Body of pancreas (tissue), 4 donors: ENCODE results near the gene KPNA4. TPM values are rescaled to one million over a fixed set of nuclear protein-coding genes. Genes with fewer than 3 reads are reported as not detected.

Experiments used
- ATAC-seq: fragments of 150-250 bp; one replicate; pipeline ENCODE4 v1.9.1; 2016
- DNase-seq, 4 donors: peaks; one replicate each; pipeline ENCODE4 v3.0.0-alpha.2; 2019
- H3K27ac ChIP-seq, 4 donors: fragments of 200-600 bp; sonication (generic); 1 replicate in 3 of 4; 2 replicates in 1 of 4; pipeline versions ENCODE4 v1.5.1 to v1.6.1; 2016 to 2019; ENCODE audit warnings: mild to moderate bottlenecking in 1 of 4, mixed read lengths in 1 of 4, moderate library complexity in 1 of 4
- H3K27me3 ChIP-seq, 2 donors: fragments of 200-600 bp; sonication (generic); one replicate each; pipeline ENCODE4 v1.6.0; 2016; ENCODE audit warnings: mild to moderate bottlenecking in 1 of 2
- H3K36me3 ChIP-seq, 2 donors: fragments of 200-600 bp; sonication (generic); replicated peaks in 1 of 2; 2 replicates each; pipeline ENCODE4 v1.5.1; 2016; ENCODE audit warnings: low read depth in 2 of 2; ENCODE audit not compliant: insufficient read depth in 1 of 2
- H3K4me1 ChIP-seq: fragments of 200-600 bp; sonication (generic); one replicate; pipeline ENCODE4 v1.6.0; 2016
- H3K4me3 ChIP-seq, 2 donors: fragments of 200-600 bp; sonication (generic); 1 replicate in 1 of 2; 2 replicates in 1 of 2; pipeline ENCODE4 v1.5.1; 2016 to 2019
- H3K9me3 ChIP-seq, 3 donors: fragments of 200-600 bp; sonication (generic); 1 replicate in 2 of 3; 2 replicates in 1 of 3; pipeline ENCODE4 v1.5.1; 2016
- POLR2A ChIP-seq, 3 donors: fragments of 450-650 bp; IDR thresholded peaks; one replicate each; pipeline ENCODE4 v1.6.1; 2016; ENCODE audit warnings: antibody characterized with exemption in 3 of 3, mild to moderate bottlenecking in 2 of 3
- WGBS, 2 donors: methylation state at CpG; one replicate each; pipeline ENCODE4 v1.1.5; 2017; 5-methylcytosine and 5-hydroxymethylcytosine counted together
- intact Hi-C: fragments of 100-400 bp; cut with DNase I; formaldehyde crosslinking; loops from one replicate; pipeline ENCODE4 v1.15.1; 2023
- total RNA-seq, 2 donors: library from RNA; depleted of rRNA; stranded (reverse); fragments of >200 nt; gene quantifications; one replicate each; pipeline ENCODE4 v1.1.0, GENCODE V29; 2016
- TF ChIP-seq, protein P1 (sequence below), 7 experiments: fragments of 450-650 bp in 4 of 7; fragments of 200-600 bp in 3 of 7; sonication (generic) in 3 of 7; IDR thresholded peaks; one replicate each; pipeline ENCODE4 v1.5.1; 2016 to 2019; ENCODE audit warnings: antibody characterized with exemption in 7 of 7

The KPNA4 gene
- total RNA-seq, 2 donors from 2014 or later, result 9.6 to 14.3 TPM

GRCh38 chr3:160450846-160451245, 114.5 kb downstream of the KPNA4 start:
- no peaks in the 10 kb centered on the region for H3K27me3 ChIP-seq
- H3K9me3 ChIP-seq, result no peaks in the 10 kb centered on the region
- ATAC-seq (no peak), DNase-seq (no peak)
- H3K4me3 ChIP-seq, result no peak overlapping the region
- peaks cover 15% of the 10 kb centered on the region for H3K4me1 ChIP-seq
- no peaks in the 10 kb centered on the region for H3K36me3 ChIP-seq
- WGBS, 2 donors, result 74 to 76% methylated on average over 3 of the region's 3 CpGs
- H3K27ac ChIP-seq, result no peak overlapping the region
- intact Hi-C loops, result no loop called here
- TF ChIP-seq, protein P1, sequence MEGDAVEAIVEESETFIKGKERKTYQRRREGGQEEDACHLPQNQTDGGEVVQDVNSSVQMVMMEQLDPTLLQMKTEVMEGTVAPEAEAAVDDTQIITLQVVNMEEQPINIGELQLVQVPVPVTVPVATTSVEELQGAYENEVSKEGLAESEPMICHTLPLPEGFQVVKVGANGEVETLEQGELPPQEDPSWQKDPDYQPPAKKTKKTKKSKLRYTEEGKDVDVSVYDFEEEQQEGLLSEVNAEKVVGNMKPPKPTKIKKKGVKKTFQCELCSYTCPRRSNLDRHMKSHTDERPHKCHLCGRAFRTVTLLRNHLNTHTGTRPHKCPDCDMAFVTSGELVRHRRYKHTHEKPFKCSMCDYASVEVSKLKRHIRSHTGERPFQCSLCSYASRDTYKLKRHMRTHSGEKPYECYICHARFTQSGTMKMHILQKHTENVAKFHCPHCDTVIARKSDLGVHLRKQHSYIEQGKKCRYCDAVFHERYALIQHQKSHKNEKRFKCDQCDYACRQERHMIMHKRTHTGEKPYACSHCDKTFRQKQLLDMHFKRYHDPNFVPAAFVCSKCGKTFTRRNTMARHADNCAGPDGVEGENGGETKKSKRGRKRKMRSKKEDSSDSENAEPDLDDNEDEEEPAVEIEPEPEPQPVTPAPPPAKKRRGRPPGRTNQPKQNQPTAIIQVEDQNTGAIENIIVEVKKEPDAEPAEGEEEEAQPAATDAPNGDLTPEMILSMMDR (IDR thresholded peaks at IDR 0.05), result no peak
- TF ChIP-seq POLR2A (IDR thresholded peaks at IDR 0.05), result no peak

GRCh38 chr3:160449636-160450598, 115.5 kb downstream of the KPNA4 start, which contains the start of gene TRIM59:
TRIM59 (minus strand) TSS chr3:160449786; CDS start chr3:160439183, 10,603 bp downstream.
- H3K4me1 ChIP-seq, result peaks cover 15% of the 10 kb centered on the region
- TF ChIP-seq, protein P1 (IDR thresholded peaks at IDR 0.05), result peak in 2 of 7 experiments; percentile 7 to 16
- TF ChIP-seq POLR2A (IDR thresholded peaks at IDR 0.05), result peak; percentile 23 to 79 (median 70)
- intact Hi-C loops, result no loop called here
- 14 to 54% methylated on average over 14 to 71 of the region's 71 CpGs for WGBS, 2 donors
- ATAC-seq (peak; percentile 97), DNase-seq (peak; percentile 92 to 96 (median 95))
- H3K4me3 ChIP-seq, result peak within 1 kb of the TSS; percentile 2 to 23
- no peaks in the 10 kb centered on the region for H3K27me3 ChIP-seq
- peak within 1 kb of the TSS; percentile 42 to 74 (median 62) for H3K27ac ChIP-seq
- H3K9me3 ChIP-seq, result no peaks in the 10 kb centered on the region
- H3K36me3 ChIP-seq, result no peaks in the 10 kb centered on the region

DNA sequence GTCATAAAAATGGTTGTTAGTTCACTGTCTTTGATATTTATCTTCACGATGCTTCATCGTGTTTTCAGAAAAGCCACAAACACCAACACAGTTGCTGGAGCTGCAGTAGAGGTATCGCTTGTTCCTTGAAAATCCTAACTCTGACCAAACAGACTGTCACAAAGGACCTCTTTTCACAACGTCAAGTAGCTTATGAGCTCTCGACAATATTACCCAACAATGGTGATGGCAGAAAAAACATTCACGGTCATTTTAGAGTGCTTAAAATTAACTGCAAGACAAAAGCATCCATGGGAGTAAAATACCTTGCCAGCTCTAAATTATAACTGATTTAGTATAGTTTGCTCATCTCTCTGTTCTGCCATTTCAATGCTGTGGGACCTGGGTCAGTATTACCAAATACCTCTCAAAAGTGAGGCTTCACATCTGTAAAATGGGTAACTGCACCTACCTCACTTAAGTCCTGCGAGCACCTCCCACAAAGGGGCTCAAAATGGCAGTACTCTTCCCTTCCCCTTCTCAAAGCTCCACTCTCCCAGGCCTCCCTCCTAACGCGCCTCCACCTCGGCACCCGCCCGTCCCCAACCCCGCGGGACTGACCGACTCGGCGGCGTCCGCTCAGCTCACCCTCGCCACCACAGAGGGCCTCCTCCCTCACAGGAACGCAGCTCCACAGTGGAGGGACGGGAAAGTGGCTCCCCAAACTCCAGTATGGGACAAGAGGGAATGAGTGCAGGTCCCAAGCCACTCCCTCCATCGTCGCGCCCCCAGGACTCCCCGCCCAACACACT, 116.3 kb downstream of the KPNA4 start:
- Histone ChIP-seq H3K27ac (peak overlapping the region; percentile 42 to 74 (median 62)), H3K27me3 (no peaks in the 10 kb centered on the region), H3K9me3 (no peaks in the 10 kb centered on the region), H3K36me3 (no peaks in the 10 kb centered on the region), H3K4me3 (peak overlapping the region; percentile 2 to 23), H3K4me1 (peaks cover 15% of the 10 kb centered on the region)
- DNase-seq (no peak), ATAC-seq (peak; percentile 56)
- 6% methylated on average over 13 to 26 of the region's 26 CpGs for WGBS, 2 donors
- TF ChIP-seq POLR2A (IDR thresholded peaks at IDR 0.05), result no peak
- TF ChIP-seq, protein P1 (IDR thresholded peaks at IDR 0.05), result no peak
- intact Hi-C loops, result no loop called here

DNA sequence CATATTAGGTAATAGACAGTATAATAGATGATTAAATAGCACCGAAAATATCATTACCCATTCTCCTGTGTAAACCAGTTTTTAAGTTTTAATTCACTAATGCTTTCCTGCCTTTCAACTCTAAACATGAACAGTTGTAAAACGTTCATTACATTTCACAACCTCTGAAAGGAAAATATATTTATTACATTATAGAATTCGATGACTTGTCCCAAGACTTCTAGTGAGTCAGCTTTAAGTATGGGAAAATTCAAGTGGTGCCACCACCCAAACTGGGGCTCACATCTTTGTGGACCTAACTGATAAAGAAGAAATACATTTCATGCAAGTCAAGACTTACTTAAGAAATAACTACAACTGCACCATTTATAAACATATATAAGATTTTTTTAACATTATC, 117.8 kb downstream of the KPNA4 start:
- H3K9me3 ChIP-seq, result no peaks in the 10 kb centered on the region
- intact Hi-C loops, result no loop called here
- TF ChIP-seq, protein P1 (IDR thresholded peaks at IDR 0.05), result no peak
- TF ChIP-seq POLR2A (IDR thresholded peaks at IDR 0.05), result no peak
- WGBS, 2 donors, result 62 to 68% methylated on average over 3 of the region's 3 CpGs
- H3K4me3 ChIP-seq, result no peak overlapping the region
- H3K27ac ChIP-seq, result no peak overlapping the region
- H3K4me1 ChIP-seq, result peaks cover 15% of the 10 kb centered on the region
- DNase-seq (no peak), ATAC-seq (no peak)
- no peaks in the 10 kb centered on the region for H3K27me3 ChIP-seq
- no peaks in the 10 kb centered on the region for H3K36me3 ChIP-seq
